Mesenchymal stem cell (in vitro differentiated cells and primary cell): ENCODE data around the gene SEPTIN5.

Experiments
- DNase-seq: peaks from one replicate; pipeline ENCODE4 v3.0.0-alpha.2; 2013
- H2AFZ ChIP-seq: one replicate; pipeline ENCODE4 v1.6.1; 2013; ENCODE audit warnings: low read depth, mild to moderate bottlenecking, control low read depth, inconsistent platforms, low read length, moderate library complexity
- H2AK5ac ChIP-seq: 2 replicates; pipeline ENCODE4 v1.6.1; 2013; ENCODE audit warnings: low read length, moderate library complexity, mild to moderate bottlenecking, inconsistent platforms; ENCODE audit not compliant: severe bottlenecking
- H2BK120ac ChIP-seq: one replicate; pipeline ENCODE4 v1.6.1; 2013; ENCODE audit warnings: low read depth, mild to moderate bottlenecking, inconsistent platforms, low read length, moderate library complexity
- H2BK12ac ChIP-seq, 2 experiments: one replicate each; pipeline ENCODE4 v1.6.1; 2013; ENCODE audit warnings: inconsistent platforms in 2 of 2, low read length in 2 of 2, mild to moderate bottlenecking in 2 of 2, moderate library complexity in 2 of 2, control low read depth in 1 of 2
- H2BK15ac ChIP-seq: one replicate; pipeline ENCODE4 v1.6.1; 2013; ENCODE audit warnings: mild to moderate bottlenecking, low read depth, inconsistent platforms; ENCODE audit not compliant: poor library complexity, severe bottlenecking
- H2BK5ac ChIP-seq: 2 replicates; pipeline ENCODE4 v1.6.1; 2013; ENCODE audit warnings: low read depth, mild to moderate bottlenecking, low read length, control low read depth, inconsistent platforms; ENCODE audit not compliant: poor library complexity, severe bottlenecking
- H3K14ac ChIP-seq, 2 experiments: one replicate each; pipeline ENCODE4 v1.6.1; 2013; ENCODE audit warnings: inconsistent platforms in 2 of 2, low read length in 2 of 2, control low read depth in 1 of 2, mild to moderate bottlenecking in 1 of 2, moderate library complexity in 1 of 2
- H3K18ac ChIP-seq, 2 experiments: one replicate each; pipeline ENCODE4 v1.6.1; 2013; ENCODE audit warnings: inconsistent platforms in 2 of 2, low read length in 2 of 2, control low read depth in 1 of 2, low read depth in 1 of 2, mild to moderate bottlenecking in 1 of 2
- H3K23ac ChIP-seq, 2 experiments: one replicate each; pipeline ENCODE4 v1.6.1; 2013; ENCODE audit warnings: inconsistent platforms in 2 of 2, low read length in 2 of 2, mild to moderate bottlenecking in 2 of 2, moderate library complexity in 2 of 2, control low read depth in 1 of 2
- H3K27ac ChIP-seq: 2 replicates; pipeline ENCODE4 v1.5.1; 2013; ENCODE audit warnings: mild to moderate bottlenecking, moderate library complexity, low read length, control low read depth, inconsistent platforms; ENCODE audit not compliant: poor library complexity, severe bottlenecking
- H3K27me3 ChIP-seq, 2 experiments: 2 replicates each; pipeline versions ENCODE4 v1.6.1 to v1.7.0; 2013; ENCODE audit warnings: low read length in 2 of 2, mild to moderate bottlenecking in 2 of 2, moderate library complexity in 2 of 2, control low read depth in 1 of 2, inconsistent platforms in 1 of 2; ENCODE audit not compliant: control insufficient read depth in 1 of 2, insufficient read depth in 1 of 2
- H3K36me3 ChIP-seq, 2 experiments: 2 replicates each; pipeline versions ENCODE4 v1.6.1 to v1.7.0; 2013; ENCODE audit warnings: low read length in 2 of 2, control low read depth in 1 of 2, inconsistent platforms in 1 of 2, low read depth in 1 of 2, mild to moderate bottlenecking in 1 of 2; ENCODE audit not compliant: insufficient read depth in 2 of 2, control insufficient read depth in 1 of 2
- H3K4ac ChIP-seq, 2 experiments: one replicate each; pipeline ENCODE4 v1.6.1; 2013; ENCODE audit warnings: inconsistent platforms in 2 of 2, low read length in 2 of 2, mild to moderate bottlenecking in 2 of 2, moderate library complexity in 2 of 2, control low read depth in 1 of 2, low read depth in 1 of 2
- H3K4me1 ChIP-seq: 2 replicates; pipeline ENCODE4 v1.6.1; 2013; ENCODE audit warnings: low read depth, low read length, control low read depth; ENCODE audit not compliant: control insufficient read depth, insufficient read depth
- H3K4me2 ChIP-seq: 2 replicates; pipeline ENCODE4 v1.6.1; 2013; ENCODE audit warnings: low read length, mild to moderate bottlenecking, inconsistent platforms; ENCODE audit not compliant: poor library complexity, severe bottlenecking
- H3K4me3 ChIP-seq, 2 experiments: 2 replicates each; pipeline versions ENCODE4 v1.5.1 to v1.7.0; 2013; ENCODE audit warnings: low read length in 2 of 2, mild to moderate bottlenecking in 2 of 2, control low read depth in 1 of 2, low read depth in 1 of 2; ENCODE audit not compliant: insufficient read depth in 1 of 2
- H3K79me1 ChIP-seq: replicated peaks from 2 replicates; pipeline ENCODE4 v1.6.1; 2013; ENCODE audit warnings: mild to moderate bottlenecking, control low read depth, low read length, inconsistent platforms; ENCODE audit not compliant: poor library complexity, severe bottlenecking
- H3K9ac ChIP-seq: 2 replicates; pipeline ENCODE4 v1.7.0; 2013; ENCODE audit warnings: mild to moderate bottlenecking, low read length, moderate library complexity
- H3K9me3 ChIP-seq: 2 replicates; pipeline ENCODE4 v1.7.0; 2013; ENCODE audit warnings: mild to moderate bottlenecking, low read length; ENCODE audit not compliant: control insufficient read depth
- H4K8ac ChIP-seq: one replicate; pipeline ENCODE4 v1.6.1; 2013; ENCODE audit warnings: inconsistent platforms, mild to moderate bottlenecking, low read length, moderate library complexity
- H4K91ac ChIP-seq: one replicate; pipeline ENCODE4 v1.6.1; 2013; ENCODE audit warnings: mild to moderate bottlenecking, low read length, inconsistent platforms
- WGBS: methylation state at CpG from one replicate; pipeline ENCODE4 v1.1.7; 2013; ENCODE audit warnings: mixed read lengths; 5-methylcytosine and 5-hydroxymethylcytosine counted together

Gene SEPTIN5

GRCh38 chr22:19679522-19680101, 34.7 kb upstream of the SEPTIN5 start:
- Histone ChIP-seq H3K9me3 (no peaks in the 10 kb centered on the region), H3K79me1 (no peaks in the 10 kb centered on the region), H3K9ac (no peak overlapping the region), H3K4ac (no peak overlapping the region), H2BK12ac (no peak overlapping the region), H3K27me3 (peaks cover 8 to 50% of the 10 kb centered on the region in 2 experiments), H2BK5ac (no peak overlapping the region), H2BK120ac (no peak overlapping the region), H3K36me3 (no peaks in the 10 kb centered on the region), H3K4me3 (no peak overlapping the region), H4K8ac (no peak overlapping the region), H3K23ac (no peak overlapping the region), H3K4me1 (no peaks in the 10 kb centered on the region), H2AK5ac (no peak overlapping the region), H2AFZ (no peak overlapping the region), H3K14ac (no peak overlapping the region), H2BK15ac (no peak overlapping the region), H4K91ac (no peak overlapping the region), H3K27ac (no peak overlapping the region), H3K18ac (no peak overlapping the region), H3K4me2 (no peak overlapping the region)
- 36% methylated on average over 14 of the region's 14 CpGs for WGBS
- DNase-seq: peak; percentile 2

- no peaks in the 10 kb centered on the region for H3K9me3 ChIP-seq
- H3K9ac ChIP-seq: no peak overlapping the region
- H2BK120ac ChIP-seq: no peak overlapping the region
- peaks cover 4 to 44% of the 10 kb centered on the region in 2 experiments for H3K27me3 ChIP-seq
- H3K4ac ChIP-seq: no peak overlapping the region
- H3K23ac ChIP-seq: no peak overlapping the region
- H2AK5ac ChIP-seq: no peak overlapping the region
- no peak overlapping the region for H2BK12ac ChIP-seq
- H3K4me2 ChIP-seq: no peak overlapping the region
- 90% methylated on average over 12 of the region's 16 CpGs for WGBS
- no peaks in the 10 kb centered on the region for H3K36me3 ChIP-seq
- no peak overlapping the region for H2BK5ac ChIP-seq
- no peak overlapping the region for H4K91ac ChIP-seq
- H3K79me1 ChIP-seq: no peaks in the 10 kb centered on the region
- H3K4me1 ChIP-seq: no peaks in the 10 kb centered on the region
- no peak overlapping the region for H3K27ac ChIP-seq
- H3K4me3 ChIP-seq: no peak overlapping the region
- no peak overlapping the region for H3K18ac ChIP-seq
- H4K8ac ChIP-seq: no peak overlapping the region
- H3K14ac ChIP-seq: no peak overlapping the region
- no peak overlapping the region for H2AFZ ChIP-seq
- no peak overlapping the region for H2BK15ac ChIP-seq
- DNase-seq: no peak
Measured at GRCh38 chr22:19680287-19680881, 33.9 kb upstream of the SEPTIN5 start.

GRCh38 chr22:19680911-19681862, 33.1 kb upstream of the SEPTIN5 start:
- Histone ChIP-seq H3K4me3 (no peak overlapping the region), H3K9me3 (no peaks in the 10 kb centered on the region), H4K91ac (no peak overlapping the region), H2AK5ac (no peak overlapping the region), H3K27me3 (peaks cover 4 to 46% of the 10 kb centered on the region in 2 experiments), H3K9ac (no peak overlapping the region), H2BK120ac (no peak overlapping the region), H3K27ac (no peak overlapping the region), H3K18ac (no peak overlapping the region), H3K79me1 (no peaks in the 10 kb centered on the region), H3K36me3 (no peaks in the 10 kb centered on the region), H2BK5ac (no peak overlapping the region), H3K4me1 (no peaks in the 10 kb centered on the region), H2BK12ac (no peak overlapping the region), H3K14ac (no peak overlapping the region), H4K8ac (no peak overlapping the region), H3K23ac (no peak overlapping the region), H2BK15ac (no peak overlapping the region), H2AFZ (no peak overlapping the region), H3K4ac (no peak overlapping the region), H3K4me2 (no peak overlapping the region)
- DNase-seq: no peak
- 96% methylated on average over 9 of the region's 11 CpGs for WGBS

GRCh38 chr22:19681863-19682245, 32.4 kb upstream of the SEPTIN5 start:
- Histone ChIP-seq H2BK120ac (no peak overlapping the region), H3K27ac (no peak overlapping the region), H3K4me1 (no peaks in the 10 kb centered on the region), H3K79me1 (no peaks in the 10 kb centered on the region), H3K9ac (no peak overlapping the region), H2BK5ac (no peak overlapping the region), H2AK5ac (no peak overlapping the region), H3K4ac (no peak overlapping the region), H4K8ac (no peak overlapping the region), H2BK12ac (no peak overlapping the region), H3K18ac (no peak overlapping the region), H3K9me3 (no peaks in the 10 kb centered on the region), H3K14ac (no peak overlapping the region), H3K36me3 (no peaks in the 10 kb centered on the region), H4K91ac (no peak overlapping the region), H3K27me3 (peaks cover 4 to 53% of the 10 kb centered on the region in 2 experiments), H2BK15ac (no peak overlapping the region), H2AFZ (no peak overlapping the region), H3K4me3 (no peak overlapping the region), H3K23ac (no peak overlapping the region), H3K4me2 (no peak overlapping the region)
- WGBS: 79% methylated on average over 5 of the region's 6 CpGs
- no peak for DNase-seq
